Neural progenitor cell (in vitro differentiated cells): Measurements from ENCODE around the gene CCDC3.

ENCODE experiments used
- CTCF ChIP-seq: fragments of 200-600 bp; sonication (generic); IDR thresholded peaks from 2 replicates; pipeline ENCODE4 v1.5.1; 2017; ENCODE audit warnings: antibody characterized with exemption, mild to moderate bottlenecking
- EZH2 ChIP-seq: fragments of 200-600 bp; sonication (generic); IDR thresholded peaks from 2 replicates; pipeline ENCODE4 v1.6.1; 2017; ENCODE audit warnings: antibody characterized with exemption, mild to moderate bottlenecking, moderate library complexity
- EZH2phosphoT487 ChIP-seq: fragments of 200-600 bp; sonication (generic); IDR thresholded peaks from 2 replicates; pipeline ENCODE4 v1.6.1; 2017; ENCODE audit warnings: antibody characterized with exemption

GRCh38 chr10:13016886-13017285 is 15.4 kb upstream of the CCDC3 start:
- no peak for TF ChIP-seq CTCF
- no peak for TF ChIP-seq EZH2
- no peak for TF ChIP-seq EZH2phosphoT487
